IMR-90 (cell line): ENCODE measurements around the gene MKNK2.

Experiments used
- POLR2A ChIP-seq: IDR thresholded peaks from 2 replicates; pipeline ENCODE4 v1.6.1; 2012; ENCODE audit warnings: mild to moderate bottlenecking, low read depth, low read length
- TF ChIP-seq, protein P1 (sequence below): fragments of 150-350 bp; IDR thresholded peaks from 2 replicates; pipeline ENCODE4 v1.6.1; 2017; ENCODE audit warnings: mild to moderate bottlenecking, antibody characterized with exemption, low read length, low read depth
- TF ChIP-seq, protein P2 (sequence below): conservative IDR thresholded peaks from 2 replicates; pipeline ENCODE4 v1.5.1; 2012; ENCODE audit warnings: mild to moderate bottlenecking, low read depth, low read length, improper control_type of control experiment

DNA sequence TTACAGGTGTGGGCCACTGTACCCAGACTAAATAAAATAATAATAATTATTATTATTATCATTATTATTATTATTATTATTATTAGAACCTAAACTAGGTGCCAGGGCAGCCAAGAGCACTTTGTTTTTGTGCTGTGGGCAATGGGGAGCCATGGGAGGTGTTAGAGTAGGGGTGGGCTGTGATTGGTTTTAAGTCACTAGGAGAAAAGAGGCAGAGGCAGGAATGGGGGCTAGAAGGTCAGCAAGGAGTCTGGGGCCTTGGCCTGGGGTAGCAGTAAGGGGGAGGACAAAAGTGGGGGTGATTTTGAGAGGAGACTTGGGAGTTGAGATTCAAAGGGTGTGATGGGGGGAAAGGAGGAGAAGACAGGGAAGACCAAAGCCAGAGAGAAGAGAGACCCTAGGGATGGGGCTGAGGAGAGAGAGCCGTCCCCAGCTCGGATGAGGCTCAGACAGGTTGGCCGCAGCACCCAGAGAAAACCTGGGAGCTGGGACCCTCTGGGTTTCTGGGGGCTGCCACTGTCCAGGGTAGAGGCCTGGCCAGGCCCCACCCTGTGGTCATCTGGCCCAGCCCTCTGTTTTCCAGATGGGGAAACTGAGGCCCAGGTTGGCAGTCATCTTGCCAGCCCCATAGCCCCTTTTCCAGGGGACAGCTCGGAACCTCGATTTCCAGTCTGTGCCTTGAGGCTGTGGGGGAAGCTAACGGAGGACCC, 17.8 kb downstream of the MKNK2 start:
- no peak for TF ChIP-seq POLR2A
- TF ChIP-seq, protein P1, sequence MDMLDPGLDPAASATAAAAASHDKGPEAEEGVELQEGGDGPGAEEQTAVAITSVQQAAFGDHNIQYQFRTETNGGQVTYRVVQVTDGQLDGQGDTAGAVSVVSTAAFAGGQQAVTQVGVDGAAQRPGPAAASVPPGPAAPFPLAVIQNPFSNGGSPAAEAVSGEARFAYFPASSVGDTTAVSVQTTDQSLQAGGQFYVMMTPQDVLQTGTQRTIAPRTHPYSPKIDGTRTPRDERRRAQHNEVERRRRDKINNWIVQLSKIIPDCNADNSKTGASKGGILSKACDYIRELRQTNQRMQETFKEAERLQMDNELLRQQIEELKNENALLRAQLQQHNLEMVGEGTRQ = no peak
- TF ChIP-seq, protein P2, sequence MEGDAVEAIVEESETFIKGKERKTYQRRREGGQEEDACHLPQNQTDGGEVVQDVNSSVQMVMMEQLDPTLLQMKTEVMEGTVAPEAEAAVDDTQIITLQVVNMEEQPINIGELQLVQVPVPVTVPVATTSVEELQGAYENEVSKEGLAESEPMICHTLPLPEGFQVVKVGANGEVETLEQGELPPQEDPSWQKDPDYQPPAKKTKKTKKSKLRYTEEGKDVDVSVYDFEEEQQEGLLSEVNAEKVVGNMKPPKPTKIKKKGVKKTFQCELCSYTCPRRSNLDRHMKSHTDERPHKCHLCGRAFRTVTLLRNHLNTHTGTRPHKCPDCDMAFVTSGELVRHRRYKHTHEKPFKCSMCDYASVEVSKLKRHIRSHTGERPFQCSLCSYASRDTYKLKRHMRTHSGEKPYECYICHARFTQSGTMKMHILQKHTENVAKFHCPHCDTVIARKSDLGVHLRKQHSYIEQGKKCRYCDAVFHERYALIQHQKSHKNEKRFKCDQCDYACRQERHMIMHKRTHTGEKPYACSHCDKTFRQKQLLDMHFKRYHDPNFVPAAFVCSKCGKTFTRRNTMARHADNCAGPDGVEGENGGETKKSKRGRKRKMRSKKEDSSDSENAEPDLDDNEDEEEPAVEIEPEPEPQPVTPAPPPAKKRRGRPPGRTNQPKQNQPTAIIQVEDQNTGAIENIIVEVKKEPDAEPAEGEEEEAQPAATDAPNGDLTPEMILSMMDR = no peak
